HepG2 (cell line): ENCODE data around the gene MYO9A. TPM values are rescaled to one million over a fixed set of nuclear protein-coding genes. Genes with fewer than 3 reads are reported as not detected.

Source experiments
- HDAC2 ChIP-seq: sonication (generic); formaldehyde crosslinking; IDR thresholded peaks from 2 replicates; pipeline ENCODE4 v1.4.0; 2020; ENCODE audit warnings: missing genetic modification reagents
- IRF2 ChIP-seq: IDR thresholded peaks from 2 replicates; pipeline ENCODE4 v1.6.1; 2018; ENCODE audit warnings: missing genetic modification reagents, missing compliant biosample characterization
- MAF1 ChIP-seq: sonication (generic); formaldehyde crosslinking; IDR thresholded peaks from 2 replicates; pipeline ENCODE4 v1.5.0; 2020; ENCODE audit warnings: missing genetic modification reagents, borderline replicate concordance
- NCOA1 ChIP-seq: sonication (generic); formaldehyde crosslinking; IDR thresholded peaks from 2 replicates; pipeline ENCODE4 v1.9.0; 2021; ENCODE audit warnings: missing genetic modification reagents
- NFYB ChIP-seq: sonication (generic); formaldehyde crosslinking; IDR thresholded peaks from 2 replicates; pipeline ENCODE4 v1.4.0; 2020; ENCODE audit warnings: missing genetic modification reagents
- RAD51 ChIP-seq: fragments of 450-650 bp; IDR thresholded peaks from 2 replicates; pipeline ENCODE4 v1.6.1; 2016; ENCODE audit warnings: borderline replicate concordance
- RBM22 ChIP-seq: fragments of 200-400 bp; formaldehyde crosslinking; optimal IDR thresholded peaks from 2 replicates; pipeline ENCODE3; 2017; ENCODE audit warnings: mild to moderate bottlenecking, low read length, moderate library complexity
- TBL1XR1 ChIP-seq: fragments of 150-350 bp; IDR thresholded peaks from 2 replicates; pipeline ENCODE4 v1.6.1; 2014; ENCODE audit warnings: borderline replicate concordance, low read length; ENCODE audit not compliant: partially characterized antibody
- TCF7 ChIP-seq: sonication (generic); IDR thresholded peaks from 2 replicates; pipeline ENCODE4 v1.6.1; 2016; ENCODE audit warnings: antibody characterized with exemption, low read depth
- ZNF263 ChIP-seq: sonication (generic); formaldehyde crosslinking; IDR thresholded peaks from 2 replicates; pipeline ENCODE4 v1.4.0; 2020; ENCODE audit warnings: missing genetic modification reagents
- ZNF34 ChIP-seq: sonication (generic); formaldehyde crosslinking; IDR thresholded peaks from 2 replicates; pipeline ENCODE4 v1.4.0; 2020; ENCODE audit warnings: mild to moderate bottlenecking, missing genetic modification reagents, borderline replicate concordance
- ZNF556 ChIP-seq: sonication (generic); formaldehyde crosslinking; IDR thresholded peaks from 2 replicates; pipeline ENCODE4 v1.4.0; 2020; ENCODE audit warnings: mild to moderate bottlenecking, missing genetic modification reagents, borderline replicate concordance
- ZNF678 ChIP-seq: sonication (generic); formaldehyde crosslinking; IDR thresholded peaks from 2 replicates; pipeline ENCODE4 v1.4.0; 2020; ENCODE audit warnings: mild to moderate bottlenecking, missing genetic modification reagents
- polyA plus RNA-seq, 8 experiments: library from polyadenylated mRNA; depleted of rRNA in 3 of 8; stranded (reverse) in 7 of 8; unstranded in 1 of 8; fragments of >200 nt; fragmentation: Illumina TruSeq in 4 of 8; extraction: Trizol in 4 of 8; gene quantifications; 2 replicates each; pipeline versions ENCODE4 v1.2.1 to v1.2.3, GENCODE V29; 2011 to 2016; ENCODE audit warnings: low read depth in 4 of 8, missing spikeins in 1 of 8, mixed read lengths in 1 of 8; ENCODE audit not compliant: insufficient read depth in 1 of 8
- total RNA-seq, 5 experiments: library from RNA; depleted of rRNA; stranded (reverse); fragments of >200 nt; fragmentation: Illumina TruSeq; extraction: Trizol; gene quantifications; 2 replicates each; pipeline ENCODE4 v1.2.3, GENCODE V29; 2016; ENCODE audit warnings: low read depth in 1 of 5
- TF ChIP-seq, protein P1 (sequence below): sonication (generic); formaldehyde crosslinking; IDR thresholded peaks from 2 replicates; pipeline ENCODE4 v1.9.0; 2021; ENCODE audit warnings: mild to moderate bottlenecking, missing genetic modification reagents
- TF ChIP-seq, protein P2 (sequence below): sonication (generic); formaldehyde crosslinking; conservative IDR thresholded peaks from 2 replicates; pipeline ENCODE4 v1.8.1; 2023; ENCODE audit warnings: missing genetic modification reagents
- TF ChIP-seq, protein P3 (sequence below): sonication (generic); IDR thresholded peaks from 2 replicates; pipeline ENCODE4 v1.6.1; 2016; ENCODE audit warnings: low read depth, borderline replicate concordance
- TF ChIP-seq, protein P4 (sequence below): sonication (generic); formaldehyde crosslinking; IDR thresholded peaks from 2 replicates; pipeline ENCODE4 v1.8.0; 2022; ENCODE audit warnings: missing genetic modification reagents, mild to moderate bottlenecking, moderate library complexity, borderline replicate concordance
- TF ChIP-seq, protein P5 (sequence below): sonication (generic); formaldehyde crosslinking; IDR thresholded peaks from 2 replicates; pipeline ENCODE4 v1.5.1; 2020; ENCODE audit warnings: mild to moderate bottlenecking, missing genetic modification reagents, moderate library complexity

MYO9A gene
- total and polyA plus RNA-seq, 2 of the 13 experiments (the other 11 are each of a cell fraction or from before 2014, with no cell fraction given) = 4.8 to 15.3 TPM

DNA sequence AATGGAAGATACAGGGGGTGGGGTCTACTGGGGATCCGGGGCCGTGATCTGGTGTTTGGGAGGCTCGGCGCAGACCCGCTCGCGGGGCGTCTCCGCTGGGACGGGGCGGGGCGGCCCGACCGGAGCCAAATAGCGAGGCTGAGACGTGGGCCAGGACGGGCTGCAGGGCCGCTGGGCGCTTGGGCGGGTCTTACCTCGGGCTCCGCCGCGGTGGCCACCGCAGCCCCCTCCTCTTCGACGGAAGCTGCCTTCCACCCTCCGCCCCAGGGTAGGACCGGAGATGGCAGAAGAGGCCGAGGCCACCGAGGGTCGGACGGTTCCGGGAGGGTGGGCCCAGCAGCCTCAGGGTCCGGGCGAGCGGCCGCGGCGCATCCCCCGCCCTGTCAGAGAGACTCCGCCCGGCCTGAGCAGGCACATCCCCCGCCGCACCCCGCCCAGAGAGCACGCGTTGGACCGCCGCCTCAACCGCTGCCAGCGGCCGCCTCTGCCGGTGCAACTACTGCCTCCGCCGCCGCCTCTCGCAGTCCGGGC lies 399 bp downstream of the MYO9A start (continued):
- TF ChIP-seq, protein P1, sequence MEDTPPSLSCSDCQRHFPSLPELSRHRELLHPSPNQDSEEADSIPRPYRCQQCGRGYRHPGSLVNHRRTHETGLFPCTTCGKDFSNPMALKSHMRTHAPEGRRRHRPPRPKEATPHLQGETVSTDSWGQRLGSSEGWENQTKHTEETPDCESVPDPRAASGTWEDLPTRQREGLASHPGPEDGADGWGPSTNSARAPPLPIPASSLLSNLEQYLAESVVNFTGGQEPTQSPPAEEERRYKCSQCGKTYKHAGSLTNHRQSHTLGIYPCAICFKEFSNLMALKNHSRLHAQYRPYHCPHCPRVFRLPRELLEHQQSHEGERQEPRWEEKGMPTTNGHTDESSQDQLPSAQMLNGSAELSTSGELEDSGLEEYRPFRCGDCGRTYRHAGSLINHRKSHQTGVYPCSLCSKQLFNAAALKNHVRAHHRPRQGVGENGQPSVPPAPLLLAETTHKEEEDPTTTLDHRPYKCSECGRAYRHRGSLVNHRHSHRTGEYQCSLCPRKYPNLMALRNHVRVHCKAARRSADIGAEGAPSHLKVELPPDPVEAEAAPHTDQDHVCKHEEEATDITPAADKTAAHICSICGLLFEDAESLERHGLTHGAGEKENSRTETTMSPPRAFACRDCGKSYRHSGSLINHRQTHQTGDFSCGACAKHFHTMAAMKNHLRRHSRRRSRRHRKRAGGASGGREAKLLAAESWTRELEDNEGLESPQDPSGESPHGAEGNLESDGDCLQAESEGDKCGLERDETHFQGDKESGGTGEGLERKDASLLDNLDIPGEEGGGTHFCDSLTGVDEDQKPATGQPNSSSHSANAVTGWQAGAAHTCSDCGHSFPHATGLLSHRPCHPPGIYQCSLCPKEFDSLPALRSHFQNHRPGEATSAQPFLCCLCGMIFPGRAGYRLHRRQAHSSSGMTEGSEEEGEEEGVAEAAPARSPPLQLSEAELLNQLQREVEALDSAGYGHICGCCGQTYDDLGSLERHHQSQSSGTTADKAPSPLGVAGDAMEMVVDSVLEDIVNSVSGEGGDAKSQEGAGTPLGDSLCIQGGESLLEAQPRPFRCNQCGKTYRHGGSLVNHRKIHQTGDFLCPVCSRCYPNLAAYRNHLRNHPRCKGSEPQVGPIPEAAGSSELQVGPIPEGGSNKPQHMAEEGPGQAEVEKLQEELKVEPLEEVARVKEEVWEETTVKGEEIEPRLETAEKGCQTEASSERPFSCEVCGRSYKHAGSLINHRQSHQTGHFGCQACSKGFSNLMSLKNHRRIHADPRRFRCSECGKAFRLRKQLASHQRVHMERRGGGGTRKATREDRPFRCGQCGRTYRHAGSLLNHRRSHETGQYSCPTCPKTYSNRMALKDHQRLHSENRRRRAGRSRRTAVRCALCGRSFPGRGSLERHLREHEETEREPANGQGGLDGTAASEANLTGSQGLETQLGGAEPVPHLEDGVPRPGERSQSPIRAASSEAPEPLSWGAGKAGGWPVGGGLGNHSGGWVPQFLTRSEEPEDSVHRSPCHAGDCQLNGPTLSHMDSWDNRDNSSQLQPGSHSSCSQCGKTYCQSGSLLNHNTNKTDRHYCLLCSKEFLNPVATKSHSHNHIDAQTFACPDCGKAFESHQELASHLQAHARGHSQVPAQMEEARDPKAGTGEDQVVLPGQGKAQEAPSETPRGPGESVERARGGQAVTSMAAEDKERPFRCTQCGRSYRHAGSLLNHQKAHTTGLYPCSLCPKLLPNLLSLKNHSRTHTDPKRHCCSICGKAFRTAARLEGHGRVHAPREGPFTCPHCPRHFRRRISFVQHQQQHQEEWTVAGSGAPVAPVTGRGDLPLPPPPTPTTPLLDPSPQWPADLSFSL (CRISPR knock-in tag) = no peak
- TF ChIP-seq IRF2 (no peak), ZNF678 (no peak), NCOA1 (CRISPR knock-in tag) (no peak), TBL1XR1 (no peak), ZNF34 (CRISPR knock-in tag) (no peak), NFYB (CRISPR knock-in tag) (no peak), ZNF556 (CRISPR knock-in tag) (no peak), TCF7 (no peak), RBM22 (no peak), RAD51 (no peak), ZNF263 (no peak; the same call in 1 of the 2 replicates), MAF1 (CRISPR knock-in tag) (no peak), HDAC2 (CRISPR knock-in tag) (no peak)
- TF ChIP-seq, protein P2, sequence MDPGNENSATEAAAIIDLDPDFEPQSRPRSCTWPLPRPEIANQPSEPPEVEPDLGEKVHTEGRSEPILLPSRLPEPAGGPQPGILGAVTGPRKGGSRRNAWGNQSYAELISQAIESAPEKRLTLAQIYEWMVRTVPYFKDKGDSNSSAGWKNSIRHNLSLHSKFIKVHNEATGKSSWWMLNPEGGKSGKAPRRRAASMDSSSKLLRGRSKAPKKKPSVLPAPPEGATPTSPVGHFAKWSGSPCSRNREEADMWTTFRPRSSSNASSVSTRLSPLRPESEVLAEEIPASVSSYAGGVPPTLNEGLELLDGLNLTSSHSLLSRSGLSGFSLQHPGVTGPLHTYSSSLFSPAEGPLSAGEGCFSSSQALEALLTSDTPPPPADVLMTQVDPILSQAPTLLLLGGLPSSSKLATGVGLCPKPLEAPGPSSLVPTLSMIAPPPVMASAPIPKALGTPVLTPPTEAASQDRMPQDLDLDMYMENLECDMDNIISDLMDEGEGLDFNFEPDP (CRISPR knock-in tag) = no peak
- TF ChIP-seq, protein P3, sequence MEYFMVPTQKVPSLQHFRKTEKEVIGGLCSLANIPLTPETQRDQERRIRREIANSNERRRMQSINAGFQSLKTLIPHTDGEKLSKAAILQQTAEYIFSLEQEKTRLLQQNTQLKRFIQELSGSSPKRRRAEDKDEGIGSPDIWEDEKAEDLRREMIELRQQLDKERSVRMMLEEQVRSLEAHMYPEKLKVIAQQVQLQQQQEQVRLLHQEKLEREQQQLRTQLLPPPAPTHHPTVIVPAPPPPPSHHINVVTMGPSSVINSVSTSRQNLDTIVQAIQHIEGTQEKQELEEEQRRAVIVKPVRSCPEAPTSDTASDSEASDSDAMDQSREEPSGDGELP = no peak
- TF ChIP-seq, protein P4, sequence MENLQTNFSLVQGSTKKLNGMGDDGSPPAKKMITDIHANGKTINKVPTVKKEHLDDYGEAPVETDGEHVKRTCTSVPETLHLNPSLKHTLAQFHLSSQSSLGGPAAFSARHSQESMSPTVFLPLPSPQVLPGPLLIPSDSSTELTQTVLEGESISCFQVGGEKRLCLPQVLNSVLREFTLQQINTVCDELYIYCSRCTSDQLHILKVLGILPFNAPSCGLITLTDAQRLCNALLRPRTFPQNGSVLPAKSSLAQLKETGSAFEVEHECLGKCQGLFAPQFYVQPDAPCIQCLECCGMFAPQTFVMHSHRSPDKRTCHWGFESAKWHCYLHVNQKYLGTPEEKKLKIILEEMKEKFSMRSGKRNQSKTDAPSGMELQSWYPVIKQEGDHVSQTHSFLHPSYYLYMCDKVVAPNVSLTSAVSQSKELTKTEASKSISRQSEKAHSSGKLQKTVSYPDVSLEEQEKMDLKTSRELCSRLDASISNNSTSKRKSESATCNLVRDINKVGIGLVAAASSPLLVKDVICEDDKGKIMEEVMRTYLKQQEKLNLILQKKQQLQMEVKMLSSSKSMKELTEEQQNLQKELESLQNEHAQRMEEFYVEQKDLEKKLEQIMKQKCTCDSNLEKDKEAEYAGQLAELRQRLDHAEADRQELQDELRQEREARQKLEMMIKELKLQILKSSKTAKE = no peak
- TF ChIP-seq, protein P5, sequence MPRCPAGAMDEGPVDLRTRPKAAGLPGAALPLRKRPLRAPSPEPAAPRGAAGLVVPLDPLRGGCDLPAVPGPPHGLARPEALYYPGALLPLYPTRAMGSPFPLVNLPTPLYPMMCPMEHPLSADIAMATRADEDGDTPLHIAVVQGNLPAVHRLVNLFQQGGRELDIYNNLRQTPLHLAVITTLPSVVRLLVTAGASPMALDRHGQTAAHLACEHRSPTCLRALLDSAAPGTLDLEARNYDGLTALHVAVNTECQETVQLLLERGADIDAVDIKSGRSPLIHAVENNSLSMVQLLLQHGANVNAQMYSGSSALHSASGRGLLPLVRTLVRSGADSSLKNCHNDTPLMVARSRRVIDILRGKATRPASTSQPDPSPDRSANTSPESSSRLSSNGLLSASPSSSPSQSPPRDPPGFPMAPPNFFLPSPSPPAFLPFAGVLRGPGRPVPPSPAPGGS (CRISPR knock-in tag) = no peak; the same call in 1 of the 2 replicates
